Duodenal mucosa (tissue), 2 donors: Measurements from ENCODE around the gene CLEC18A.
"Not testable (repeated sequence)": the region's sequence is repeated elsewhere in the genome, so short reads cannot be mapped to it uniquely, and the experiment has no call there.

ENCODE experiments used
- H3K27ac ChIP-seq: one replicate; pipeline ENCODE4 v1.7.0; 2013; ENCODE audit warnings: low read depth, low read length
- H3K27me3 ChIP-seq, 2 donors: one replicate each; pipeline ENCODE4 v1.7.0; 2013; ENCODE audit warnings: low read length in 2 of 2, control low read depth in 1 of 2; ENCODE audit not compliant: insufficient read depth in 2 of 2, control insufficient read depth in 1 of 2
- H3K36me3 ChIP-seq, 2 donors: one replicate each; pipeline ENCODE4 v1.7.0; 2013; ENCODE audit warnings: low read length in 2 of 2, control low read depth in 1 of 2; ENCODE audit not compliant: insufficient read depth in 2 of 2, control insufficient read depth in 1 of 2
- H3K4me1 ChIP-seq, 2 donors: one replicate each; pipeline ENCODE4 v1.7.0; 2013; ENCODE audit warnings: low read length in 2 of 2, control low read depth in 1 of 2; ENCODE audit not compliant: insufficient read depth in 2 of 2, control insufficient read depth in 1 of 2
- H3K4me3 ChIP-seq, 2 donors: one replicate each; pipeline ENCODE4 v1.7.0; 2013; ENCODE audit warnings: low read length in 2 of 2, low read depth in 1 of 2
- H3K9ac ChIP-seq, 2 donors: one replicate each; pipeline ENCODE4 v1.7.0; 2013; ENCODE audit warnings: low read length in 2 of 2, low read depth in 1 of 2
- H3K9me3 ChIP-seq, 2 donors: one replicate each; pipeline ENCODE4 v1.7.0; 2013; ENCODE audit warnings: low read length in 2 of 2, control low read depth in 1 of 2; ENCODE audit not compliant: control insufficient read depth in 1 of 2

The CLEC18A gene

DNA sequence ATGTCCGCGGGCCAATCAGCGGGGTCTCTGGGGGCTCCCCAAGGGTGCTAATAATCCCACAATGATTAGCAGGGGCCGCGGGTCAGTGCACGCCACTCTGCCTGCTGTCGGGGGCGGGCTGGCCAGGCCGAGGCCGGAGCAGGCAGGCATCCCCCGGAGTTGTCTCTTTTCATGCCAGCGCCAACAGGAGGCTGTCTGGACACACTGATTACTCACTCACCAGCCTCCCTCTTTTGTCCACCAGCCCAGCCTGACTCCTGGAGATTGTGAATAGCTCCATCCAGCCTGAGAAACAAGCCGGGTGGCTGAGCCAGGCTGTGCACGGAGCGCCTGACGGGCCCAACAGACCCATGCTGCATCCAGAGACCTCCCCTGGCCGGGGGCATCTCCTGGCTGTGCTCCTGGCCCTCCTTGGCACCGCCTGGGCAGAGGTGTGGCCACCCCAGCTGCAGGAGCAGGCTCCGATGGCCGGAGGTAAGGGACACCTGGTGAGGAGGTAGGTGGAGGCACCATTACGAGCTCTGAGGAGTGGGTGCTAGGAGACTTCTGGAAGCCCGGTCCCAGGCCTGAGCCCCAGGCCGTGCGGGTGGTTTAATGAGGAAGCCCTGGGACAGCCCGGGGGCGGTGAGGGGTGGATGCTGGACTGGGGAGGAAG lies at the start of gene CLEC18A:
CLEC18A (plus strand) TSS at position 318 of the 655 bp plus-strand sequence; CDS start at position 351, 33 bp downstream.
- not testable (repeated sequence) for H3K9ac ChIP-seq, H3K4me1 ChIP-seq, H3K9me3 ChIP-seq, H3K36me3 ChIP-seq, H3K27ac ChIP-seq, H3K4me3 ChIP-seq, H3K27me3 ChIP-seq

DNA sequence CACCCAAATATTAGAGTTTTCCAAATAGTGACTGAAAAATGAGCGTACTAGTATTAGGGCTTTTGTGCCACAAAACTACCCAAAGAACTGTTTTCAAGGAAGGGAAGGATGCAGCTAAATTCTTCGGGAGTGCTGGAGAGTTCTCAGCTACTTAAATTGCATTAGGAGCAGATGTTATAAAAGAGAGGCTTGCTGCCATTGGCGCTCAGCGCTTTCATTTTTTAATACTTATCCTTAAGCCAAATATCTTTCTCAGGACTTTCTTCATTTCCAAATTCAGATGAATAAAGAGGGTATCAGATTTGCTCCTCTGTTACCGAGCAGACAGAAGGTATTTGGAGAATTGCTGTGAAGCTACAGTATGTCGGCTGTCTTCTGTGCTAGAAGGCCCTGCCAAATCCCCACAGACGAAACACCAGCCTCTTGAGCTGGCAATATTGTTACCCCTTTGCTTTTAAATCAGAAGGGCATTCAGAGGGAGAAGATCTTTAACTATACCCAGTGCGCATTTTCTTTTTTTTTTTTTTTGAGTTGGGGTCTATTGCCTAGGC lies 47.2 kb upstream of the CLEC18A start:
- Histone ChIP-seq H3K27ac (no peak overlapping the region), H3K9ac (no peak overlapping the region), H3K36me3 (peaks cover 3 to 42% of the 10 kb centered on the region in 2 donors), H3K4me3 (no peak overlapping the region), H3K9me3 (no peaks in the 10 kb centered on the region), H3K27me3 (no peaks in the 10 kb centered on the region), H3K4me1 (no peaks in the 10 kb centered on the region)

GRCh38 chr16:69904495-69905170 lies 46.5 kb upstream of the CLEC18A start:
- no peaks in the 10 kb centered on the region for H3K9me3 ChIP-seq
- no peaks in the 10 kb centered on the region for H3K4me1 ChIP-seq
- peaks cover 8 to 48% of the 10 kb centered on the region in 2 donors for H3K36me3 ChIP-seq
- H3K27ac ChIP-seq: no peak overlapping the region
- H3K4me3 ChIP-seq: no peak overlapping the region
- H3K27me3 ChIP-seq: no peaks in the 10 kb centered on the region
- no peak overlapping the region for H3K9ac ChIP-seq

- Histone ChIP-seq H3K9me3 (no peaks in the 10 kb centered on the region), H3K27me3 (no peaks in the 10 kb centered on the region), H3K27ac (no peak overlapping the region), H3K4me3 (no peak overlapping the region), H3K9ac (no peak overlapping the region), H3K36me3 (peaks cover 8 to 48% of the 10 kb centered on the region in 2 donors), H3K4me1 (no peaks in the 10 kb centered on the region)
Observed at GRCh38 chr16:69905171-69905555, 46.0 kb upstream of the CLEC18A start.

GRCh38 chr16:69906838-69907401 lies 44.2 kb upstream of the CLEC18A start:
- H3K4me3 ChIP-seq: no peak overlapping the region
- H3K27me3 ChIP-seq: no peaks in the 10 kb centered on the region
- H3K9me3 ChIP-seq: no peaks in the 10 kb centered on the region
- H3K27ac ChIP-seq: no peak overlapping the region
- H3K36me3 ChIP-seq: peaks cover 8 to 51% of the 10 kb centered on the region in 2 donors
- no peaks in the 10 kb centered on the region for H3K4me1 ChIP-seq
- no peak overlapping the region for H3K9ac ChIP-seq

DNA sequence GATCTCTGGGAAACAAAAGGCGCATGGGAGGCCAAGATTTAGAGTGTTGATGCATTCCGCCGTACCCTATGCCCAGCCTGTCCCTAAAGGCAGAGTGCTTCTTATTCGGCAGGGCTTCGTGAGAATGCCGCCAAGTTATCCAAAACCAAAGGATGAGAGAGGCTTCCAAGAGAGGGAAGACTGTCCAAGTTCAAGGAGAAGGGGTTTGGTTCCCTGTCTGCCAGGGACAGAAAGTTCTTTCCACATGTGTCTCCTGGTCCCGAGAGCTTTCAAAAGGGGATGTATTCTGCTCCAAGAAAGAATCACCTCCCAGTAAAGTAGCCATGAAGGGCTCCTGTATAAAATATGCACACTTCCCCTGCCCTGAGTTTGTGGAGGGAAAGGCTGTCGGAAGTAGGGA lies 42.1 kb upstream of the CLEC18A start:
- Histone ChIP-seq H3K36me3 (peaks cover 8 to 39% of the 10 kb centered on the region in 2 donors), H3K9me3 (no peaks in the 10 kb centered on the region), H3K4me1 (no peaks in the 10 kb centered on the region), H3K27ac (no peak overlapping the region), H3K4me3 (no peak overlapping the region), H3K9ac (no peak overlapping the region), H3K27me3 (no peaks in the 10 kb centered on the region)

DNA sequence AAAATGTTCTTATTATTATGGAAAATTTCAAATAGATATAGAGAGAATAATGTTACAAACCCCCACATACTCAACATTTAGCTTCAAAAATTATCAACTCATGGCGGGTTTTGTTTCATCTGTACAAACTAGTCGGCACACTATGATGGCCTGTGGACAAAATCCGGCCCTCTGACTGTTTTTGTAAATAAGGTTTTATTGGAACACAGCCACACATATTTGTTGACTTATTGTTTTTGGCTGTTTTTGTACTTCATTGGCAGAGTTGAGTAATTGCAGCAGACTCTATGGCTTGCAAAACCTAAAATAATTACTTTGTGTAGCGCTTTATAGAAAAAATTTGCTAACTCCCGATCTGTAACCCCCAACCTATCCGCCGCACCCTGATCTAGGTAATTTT lies 41.4 kb upstream of the CLEC18A start:
- H3K4me1 ChIP-seq: no peaks in the 10 kb centered on the region
- H3K9ac ChIP-seq: no peak overlapping the region
- H3K9me3 ChIP-seq: no peaks in the 10 kb centered on the region
- H3K27ac ChIP-seq: no peak overlapping the region
- H3K27me3 ChIP-seq: no peaks in the 10 kb centered on the region
- H3K36me3 ChIP-seq: peaks cover 8 to 39% of the 10 kb centered on the region in 2 donors
- no peak overlapping the region for H3K4me3 ChIP-seq

DNA sequence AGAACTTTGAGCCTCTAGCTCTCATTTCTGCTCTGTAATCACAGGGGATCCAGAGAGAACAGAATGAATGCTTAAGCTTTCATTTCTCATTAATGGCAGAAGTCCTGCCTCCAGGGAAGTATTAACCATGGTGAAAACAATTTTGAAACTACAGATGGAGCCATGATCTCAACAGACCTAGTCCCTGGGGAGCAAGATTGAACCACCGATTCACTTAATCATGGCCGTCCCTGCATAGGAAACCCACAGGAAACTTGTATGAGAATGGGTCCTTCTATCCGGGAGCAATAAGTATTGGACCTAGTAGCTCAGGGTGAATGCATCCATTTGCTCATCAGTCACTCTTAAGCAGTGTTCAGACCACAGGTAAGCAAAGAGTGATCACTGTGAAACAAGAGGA lies 40.2 kb upstream of the CLEC18A start:
- Histone ChIP-seq H3K9me3 (no peaks in the 10 kb centered on the region), H3K36me3 (peaks cover 8 to 32% of the 10 kb centered on the region in 2 donors), H3K4me1 (no peaks in the 10 kb centered on the region), H3K27me3 (no peaks in the 10 kb centered on the region), H3K4me3 (no peak overlapping the region), H3K9ac (no peak overlapping the region), H3K27ac (no peak overlapping the region)

- no peaks in the 10 kb centered on the region for H3K4me1 ChIP-seq
- no peak overlapping the region for H3K9ac ChIP-seq
- H3K27me3 ChIP-seq: no peaks in the 10 kb centered on the region
- H3K27ac ChIP-seq: no peak overlapping the region
- H3K4me3 ChIP-seq: no peak overlapping the region
- no peaks in the 10 kb centered on the region for H3K9me3 ChIP-seq
- H3K36me3 ChIP-seq: peaks cover 2 to 24% of the 10 kb centered on the region in 2 donors
Observed at GRCh38 chr16:69916462-69916861, 34.7 kb upstream of the CLEC18A start.

- no peak overlapping the region for H3K9ac ChIP-seq
- no peak overlapping the region for H3K4me3 ChIP-seq
- H3K27me3 ChIP-seq: no peaks in the 10 kb centered on the region
- no peaks in the 10 kb centered on the region for H3K9me3 ChIP-seq
- H3K27ac ChIP-seq: no peak overlapping the region
- H3K36me3 ChIP-seq: peaks cover 2 to 25% of the 10 kb centered on the region in 2 donors
- no peaks in the 10 kb centered on the region for H3K4me1 ChIP-seq
Observed at GRCh38 chr16:69917311-69917710, 33.8 kb upstream of the CLEC18A start.
